Trophoblast cell (in vitro differentiated cells and primary cell): ENCODE data around the gene VPS29.
"Not testable (repeated sequence)": the region's sequence is repeated elsewhere in the genome, so short reads cannot be mapped to it uniquely, and the experiment has no call there.

ENCODE experiments used
- DNase-seq, 2 donors: peaks; one replicate each; pipeline ENCODE4 v3.0.0-alpha.2; 2016
- H2AFZ ChIP-seq: 2 replicates; pipeline ENCODE4 v1.6.1; 2013; ENCODE audit warnings: low read length, moderate library complexity, mild to moderate bottlenecking; ENCODE audit not compliant: insufficient read depth, poor library complexity
- H2AK5ac ChIP-seq: 2 replicates; pipeline ENCODE4 v1.6.1; 2013; ENCODE audit warnings: mild to moderate bottlenecking, low read length
- H2BK120ac ChIP-seq: 2 replicates; pipeline ENCODE4 v1.6.1; 2013; ENCODE audit warnings: low read length, mild to moderate bottlenecking, moderate library complexity; ENCODE audit not compliant: insufficient read depth, poor library complexity
- H2BK12ac ChIP-seq: 2 replicates; pipeline ENCODE4 v1.6.1; 2013; ENCODE audit warnings: mild to moderate bottlenecking, low read length, moderate library complexity
- H2BK5ac ChIP-seq: 2 replicates; pipeline ENCODE4 v1.6.1; 2013; ENCODE audit warnings: low read length, low read depth, moderate library complexity, mild to moderate bottlenecking; ENCODE audit not compliant: poor library complexity
- H3K14ac ChIP-seq: 2 replicates; pipeline ENCODE4 v1.6.1; 2013; ENCODE audit warnings: mild to moderate bottlenecking, low read length
- H3K18ac ChIP-seq: 2 replicates; pipeline ENCODE4 v1.6.1; 2013; ENCODE audit warnings: mild to moderate bottlenecking, low read length
- H3K23ac ChIP-seq: 2 replicates; pipeline ENCODE4 v1.6.1; 2013; ENCODE audit warnings: low read length
- H3K27ac ChIP-seq: 2 replicates; pipeline ENCODE4 v1.5.1; 2013; ENCODE audit warnings: low read depth, mild to moderate bottlenecking, inconsistent platforms, low read length, moderate library complexity
- H3K27me3 ChIP-seq: 2 replicates; pipeline ENCODE4 v1.6.1; 2013; ENCODE audit warnings: inconsistent platforms, mild to moderate bottlenecking, low read length, moderate library complexity; ENCODE audit not compliant: insufficient read depth
- H3K36me3 ChIP-seq, 2 experiments: 1 replicate in 1 of 2; 2 replicates in 1 of 2; pipeline ENCODE4 v1.6.1; 2013; ENCODE audit warnings: low read length in 2 of 2, mild to moderate bottlenecking in 2 of 2, moderate library complexity in 1 of 2; ENCODE audit not compliant: insufficient read depth in 2 of 2, control insufficient read depth in 1 of 2
- H3K4ac ChIP-seq: 2 replicates; pipeline ENCODE4 v1.6.1; 2013; ENCODE audit warnings: low read depth, mild to moderate bottlenecking, low read length, moderate library complexity
- H3K4me1 ChIP-seq, 2 experiments: 1 replicate in 1 of 2; 2 replicates in 1 of 2; pipeline ENCODE4 v1.6.1; 2013; ENCODE audit warnings: low read length in 2 of 2, mild to moderate bottlenecking in 2 of 2, moderate library complexity in 1 of 2; ENCODE audit not compliant: insufficient read depth in 2 of 2, control insufficient read depth in 1 of 2
- H3K4me2 ChIP-seq: 2 replicates; pipeline ENCODE4 v1.6.1; 2013; ENCODE audit warnings: inconsistent platforms, mild to moderate bottlenecking, low read length, moderate library complexity
- H3K4me3 ChIP-seq: 2 replicates; pipeline ENCODE4 v1.5.1; 2013; ENCODE audit warnings: mild to moderate bottlenecking, low read depth, low read length, inconsistent platforms
- H3K79me1 ChIP-seq: one replicate; pipeline ENCODE4 v1.6.1; 2013; ENCODE audit warnings: low read length
- H3K79me2 ChIP-seq: 2 replicates; pipeline ENCODE4 v1.6.1; 2013; ENCODE audit warnings: low read length, mild to moderate bottlenecking; ENCODE audit not compliant: control insufficient read depth, insufficient read depth, poor library complexity
- H3K9ac ChIP-seq: 2 replicates; pipeline ENCODE4 v1.6.1; 2013; ENCODE audit warnings: mild to moderate bottlenecking, low read length
- H3K9me3 ChIP-seq: 2 replicates; pipeline ENCODE4 v1.6.1; 2013; ENCODE audit warnings: low read depth, mild to moderate bottlenecking, control low read depth, inconsistent platforms, low read length; ENCODE audit not compliant: insufficient read depth
- H4K12ac ChIP-seq: 2 replicates; pipeline ENCODE4 v1.6.1; 2013; ENCODE audit warnings: low read depth, mild to moderate bottlenecking, low read length, moderate library complexity
- H4K8ac ChIP-seq: 2 replicates; pipeline ENCODE4 v1.6.1; 2013; ENCODE audit warnings: low read depth, mild to moderate bottlenecking, low read length, moderate library complexity
- H4K91ac ChIP-seq: one replicate; pipeline ENCODE4 v1.6.1; 2013; ENCODE audit warnings: low read depth, mild to moderate bottlenecking, low read length, moderate library complexity
- WGBS: extraction: QIAGEN DNeasy Blood & Tissue Kit; methylation state at CpG from one replicate; pipeline ENCODE4 v1.1.7; 2013; ENCODE audit warnings: missing lambda C conversion rate; ENCODE audit not compliant: insufficient read length, insufficient coverage; ENCODE audit errors: extremely low coverage; 5-methylcytosine and 5-hydroxymethylcytosine counted together

Gene VPS29

DNA sequence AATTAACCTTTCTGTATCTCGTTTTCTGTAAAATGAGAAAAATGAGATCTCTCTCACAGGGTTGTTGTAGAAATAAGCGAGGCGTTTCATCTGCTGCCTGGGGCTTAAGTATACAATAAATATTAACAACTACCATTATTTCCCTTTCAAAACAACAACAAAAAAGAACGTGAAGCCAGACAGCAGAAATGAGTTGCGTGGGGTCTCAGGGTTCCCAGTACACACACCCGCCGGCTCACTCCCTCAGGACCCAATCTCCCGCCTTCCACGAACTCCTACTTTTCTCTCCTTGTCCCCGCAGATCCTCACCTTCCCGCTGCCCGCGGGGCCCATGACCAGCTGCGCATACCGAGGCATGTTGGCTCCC lies 34.1 kb downstream of the VPS29 start:
- Histone ChIP-seq H3K27ac (no peak overlapping the region), H3K79me2 (no peaks in the 10 kb centered on the region), H3K4me1 (peaks cover 2 to 3% of the 10 kb centered on the region in 2 experiments), H3K9ac (peak overlapping the region; percentile 90), H2AK5ac (no peak overlapping the region), H3K14ac (peak overlapping the region; percentile 63), H4K12ac (no peak overlapping the region), H3K36me3 (peaks cover 6 to 12% of the 10 kb centered on the region in 2 experiments), H4K91ac (peak overlapping the region; percentile 42), H3K23ac (no peak overlapping the region), H3K4me2 (peak overlapping the region; percentile 93), H3K27me3 (no peaks in the 10 kb centered on the region), H4K8ac (peak overlapping the region; percentile 79), H2BK12ac (no peak overlapping the region), H3K4ac (no peak overlapping the region), H2BK120ac (no peak overlapping the region), H3K9me3 (no peaks in the 10 kb centered on the region), H2AFZ (peak overlapping the region; percentile 69), H2BK5ac (no peak overlapping the region), H3K18ac (peak overlapping the region; percentile 74), H3K79me1 (peaks cover 3% of the 10 kb centered on the region), H3K4me3 (peak overlapping the region; percentile 90)
- DNase-seq, result no peak
- no CpG with 5 or more reads among the region's 15 CpGs for WGBS

DNA sequence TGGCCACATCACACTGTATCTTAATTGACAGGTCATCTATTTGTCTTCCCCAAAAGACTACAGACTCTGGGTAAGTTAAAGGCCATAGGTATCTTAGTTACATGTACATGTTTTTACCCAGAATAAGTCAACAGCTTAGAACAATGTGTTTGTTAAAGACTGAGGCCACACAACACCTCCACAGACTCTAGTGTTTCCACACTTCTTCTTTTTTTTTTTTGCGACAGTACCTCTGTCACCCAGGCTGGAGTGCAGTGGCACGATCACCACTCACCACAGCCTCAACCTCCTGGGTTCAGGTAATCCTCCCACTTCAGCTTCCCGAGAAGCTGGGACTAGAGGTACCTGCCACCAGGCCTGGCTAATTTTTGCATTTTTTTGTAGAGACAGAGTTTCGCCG lies 35.1 kb downstream of the VPS29 start:
- Histone ChIP-seq H4K91ac (no peak overlapping the region), H2BK120ac (no peak overlapping the region), H3K27me3 (no peaks in the 10 kb centered on the region), H3K4ac (no peak overlapping the region), H2AFZ (no peak overlapping the region), H3K18ac (no peak overlapping the region), H2BK12ac (no peak overlapping the region), H3K4me1 (peaks cover 2 to 3% of the 10 kb centered on the region in 2 experiments), H2BK5ac (no peak overlapping the region), H3K9me3 (no peaks in the 10 kb centered on the region), H3K9ac (no peak overlapping the region), H3K23ac (no peak overlapping the region), H3K79me2 (no peaks in the 10 kb centered on the region), H2AK5ac (no peak overlapping the region), H4K12ac (no peak overlapping the region), H3K36me3 (peaks cover 7 to 12% of the 10 kb centered on the region in 2 experiments), H3K27ac (no peak overlapping the region), H3K4me2 (no peak overlapping the region), H4K8ac (no peak overlapping the region), H3K4me3 (no peak overlapping the region), H3K79me1 (peaks cover 3% of the 10 kb centered on the region), H3K14ac (no peak overlapping the region)
- no peak for DNase-seq
- no CpG with 5 or more reads among the region's 5 CpGs for WGBS

DNA sequence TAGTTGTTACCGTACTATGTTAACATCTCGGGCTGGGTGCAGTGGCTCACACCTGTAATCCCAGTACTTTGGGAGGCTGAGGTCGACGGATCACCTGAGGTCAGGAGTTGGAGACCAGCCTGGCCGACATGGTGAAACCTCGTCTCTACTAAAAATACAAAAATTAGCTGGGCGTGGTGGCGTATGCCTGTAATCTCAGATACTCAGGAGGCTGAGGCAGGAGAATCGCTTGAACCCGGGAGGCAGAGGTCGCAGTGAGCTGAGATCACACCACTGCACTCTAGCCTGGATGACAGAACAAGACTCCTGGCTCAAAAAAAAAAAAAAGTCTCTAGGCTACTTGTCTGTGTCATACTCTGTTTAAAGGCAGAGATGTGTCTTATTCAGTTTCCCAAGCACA lies 36.1 kb downstream of the VPS29 start:
- H3K14ac ChIP-seq, H3K18ac ChIP-seq, H3K4ac ChIP-seq, H3K9ac ChIP-seq, H3K4me3 ChIP-seq, H3K23ac ChIP-seq, H3K27me3 ChIP-seq, H2BK12ac ChIP-seq, H4K8ac ChIP-seq, H2AK5ac ChIP-seq, H3K79me1 ChIP-seq, H3K4me1 ChIP-seq, H3K9me3 ChIP-seq, H2BK120ac ChIP-seq, H2AFZ ChIP-seq, H4K12ac ChIP-seq, DNase-seq, H4K91ac ChIP-seq, H2BK5ac ChIP-seq, H3K27ac ChIP-seq, H3K79me2 ChIP-seq, H3K4me2 ChIP-seq: not testable (repeated sequence)
- no CpG with 5 or more reads among the region's 11 CpGs for WGBS
- peaks cover 9 to 14% of the 10 kb centered on the region in 2 experiments for H3K36me3 ChIP-seq

DNA sequence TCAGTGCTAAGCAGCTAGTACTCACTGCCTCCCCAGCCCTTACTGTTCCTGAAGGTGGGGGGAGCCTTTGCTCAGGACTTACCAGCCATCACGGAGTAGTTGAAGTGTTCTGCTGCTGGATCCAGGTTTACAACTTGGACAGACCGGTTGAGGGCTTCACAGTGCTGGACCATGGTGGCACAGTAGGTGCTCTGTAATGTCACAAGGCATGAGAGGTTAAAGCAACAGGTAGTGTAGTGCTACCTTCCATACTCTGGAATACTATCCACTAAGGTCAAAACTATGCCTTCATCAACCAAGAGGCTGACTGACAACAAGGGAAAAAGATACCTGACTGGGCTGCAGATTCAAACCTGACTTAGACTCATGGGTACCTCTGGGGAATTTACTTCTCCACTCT lies 36.9 kb downstream of the VPS29 start:
- H3K79me1 ChIP-seq, result peaks cover 3% of the 10 kb centered on the region
- H4K8ac ChIP-seq, result no peak overlapping the region
- peaks cover 10 to 17% of the 10 kb centered on the region in 2 experiments for H3K36me3 ChIP-seq
- no peak overlapping the region for H2AK5ac ChIP-seq
- no peak overlapping the region for H3K14ac ChIP-seq
- H3K27ac ChIP-seq, result no peak overlapping the region
- H3K79me2 ChIP-seq, result no peaks in the 10 kb centered on the region
- no peak overlapping the region for H3K4me3 ChIP-seq
- H4K12ac ChIP-seq, result no peak overlapping the region
- H3K9ac ChIP-seq, result no peak overlapping the region
- no peak overlapping the region for H4K91ac ChIP-seq
- H2BK12ac ChIP-seq, result no peak overlapping the region
- no peak overlapping the region for H3K23ac ChIP-seq
- no peaks in the 10 kb centered on the region for H3K27me3 ChIP-seq
- H3K4me2 ChIP-seq, result no peak overlapping the region
- no peak for DNase-seq
- H3K4ac ChIP-seq, result no peak overlapping the region
- H3K18ac ChIP-seq, result no peak overlapping the region
- H2BK120ac ChIP-seq, result no peak overlapping the region
- H2AFZ ChIP-seq, result no peak overlapping the region
- no peak overlapping the region for H2BK5ac ChIP-seq
- no CpG with 5 or more reads among the region's 2 CpGs for WGBS
- H3K9me3 ChIP-seq, result no peaks in the 10 kb centered on the region
- peaks cover 2 to 3% of the 10 kb centered on the region in 2 experiments for H3K4me1 ChIP-seq
